Natural killer cell treated with Interleukin-12 subunit alpha and Interleukin-12 subunit beta and Interleukin-15 and Interleukin-18, amount 100 ng/mL, for 72 hours (primary cell): ENCODE results near the gene ZNF821. TPM values are rescaled to one million over a fixed set of nuclear protein-coding genes. Genes with fewer than 3 reads are reported as not detected.
A peak's percentile ranks its signal among the peaks of the same experiment; 100 is the strongest.
"Not testable (repeated sequence)": the region's sequence is repeated elsewhere in the genome, so short reads cannot be mapped to it uniquely, and the experiment has no call there.

Experiments used
- ATAC-seq, 2 donors: fragments of 150-1000 bp; cut with Tn5 transposase in 1 of 2; sonication (Bioruptor Pico), chemical (Tn5 transposase) in 1 of 2; 2 replicates each; pipeline ENCODE4 v1.10.0; 2021
- DNase-seq: peaks from one replicate; pipeline ENCODE4 v3.0.0; 2022; ENCODE audit warnings: low spot score
- H3K27ac Mint-ChIP-seq, 2 donors: 1 replicate in 1 of 2; 2 replicates in 1 of 2; pipeline ENCODE4 v1.8.0; 2022; ENCODE audit warnings: mixed read lengths in 2 of 2, mild to moderate bottlenecking in 1 of 2, moderate library complexity in 1 of 2
- H3K27me3 Mint-ChIP-seq, 2 donors: 1 replicate in 1 of 2; 2 replicates in 1 of 2; pipeline ENCODE4 v1.8.0; 2022; ENCODE audit warnings: mixed read lengths in 2 of 2
- H3K36me3 Mint-ChIP-seq: one replicate; pipeline ENCODE4 v1.8.0; 2022; ENCODE audit warnings: mixed read lengths
- H3K4me1 Mint-ChIP-seq, 2 donors: 1 replicate in 1 of 2; 2 replicates in 1 of 2; pipeline ENCODE4 v1.8.0; 2022; ENCODE audit warnings: low read depth in 2 of 2, mixed read lengths in 2 of 2, mild to moderate bottlenecking in 1 of 2
- H3K4me3 Mint-ChIP-seq: one replicate; pipeline ENCODE4 v1.8.0; 2022; ENCODE audit warnings: mixed read lengths
- H3K9me3 Mint-ChIP-seq: 2 replicates; pipeline ENCODE4 v1.8.0; 2022; ENCODE audit warnings: mixed read lengths
- total RNA-seq, 2 donors: library from RNA; stranded (reverse); gene quantifications; one replicate each; pipeline ENCODE4 v1.2.3, GENCODE V29; 2022

The ZNF821 gene
- total RNA-seq, 2 donors from 2014 or later = 2.8 to 5.8 TPM

DNA sequence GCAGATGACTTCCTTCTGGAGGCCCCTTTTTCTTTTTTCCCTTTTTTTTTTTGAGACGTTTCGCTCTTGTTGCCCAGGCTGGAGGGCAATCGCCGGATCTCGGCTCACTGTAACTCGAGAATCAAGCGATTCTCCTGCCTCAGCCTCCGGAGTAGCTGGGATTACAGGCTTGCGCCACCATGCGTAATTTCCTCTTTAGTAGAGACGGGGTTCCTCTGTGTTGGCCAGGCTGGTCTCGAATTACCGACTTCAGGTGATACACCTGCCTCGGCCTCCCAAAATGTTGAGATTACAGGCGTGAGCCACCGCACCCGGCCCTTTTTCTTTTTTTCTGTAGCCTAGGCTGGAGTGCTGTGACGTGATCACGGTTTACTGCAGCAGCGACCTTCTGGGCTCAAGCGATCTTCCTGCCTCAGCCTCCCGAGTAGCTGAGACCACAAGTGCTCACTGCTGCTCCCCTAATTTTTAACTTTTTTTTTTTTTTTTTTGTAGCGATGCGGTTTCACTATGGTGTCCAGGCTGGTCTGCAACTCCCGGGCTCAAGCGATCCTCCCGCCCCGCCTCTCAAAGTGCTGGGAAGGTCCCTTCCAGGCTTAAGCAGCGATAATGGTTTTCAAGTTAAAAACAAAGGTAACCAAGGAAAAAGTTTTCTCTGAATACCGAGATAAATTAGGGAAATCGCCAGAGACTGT, 10.4 kb upstream of the ZNF821 start:
- no peaks in the 10 kb centered on the region for H3K36me3 Mint-ChIP-seq
- ATAC-seq (no peak), DNase-seq (no peak)
- peak overlapping the region; percentile 92 for H3K4me3 Mint-ChIP-seq
- H3K27me3 Mint-ChIP-seq = no peaks in the 10 kb centered on the region
- H3K27ac Mint-ChIP-seq = peak overlapping the region; percentile 78 to 94
- no peaks in the 10 kb centered on the region for H3K9me3 Mint-ChIP-seq
- H3K4me1 Mint-ChIP-seq = peaks cover 11% of the 10 kb centered on the region in 2 donors

DNA sequence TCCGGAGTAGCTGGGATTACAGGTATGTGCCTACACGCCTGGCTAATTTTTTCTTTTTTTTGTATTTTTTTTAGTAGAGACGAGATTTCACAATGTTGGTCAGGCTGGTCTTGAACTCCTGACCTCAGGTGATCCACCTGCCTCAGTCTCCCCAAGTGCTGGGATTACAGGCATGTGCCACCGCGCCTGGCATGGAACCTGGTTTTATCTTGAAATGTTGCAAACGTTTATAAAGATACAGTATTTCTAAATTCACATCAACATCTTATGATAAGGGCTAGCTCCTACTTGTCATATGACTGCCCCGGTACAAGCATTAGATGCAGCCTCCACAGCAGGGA, 9.9 kb upstream of the ZNF821 start:
- H3K27me3 Mint-ChIP-seq = no peaks in the 10 kb centered on the region
- DNase-seq = no peak
- ATAC-seq = no peak

DNA sequence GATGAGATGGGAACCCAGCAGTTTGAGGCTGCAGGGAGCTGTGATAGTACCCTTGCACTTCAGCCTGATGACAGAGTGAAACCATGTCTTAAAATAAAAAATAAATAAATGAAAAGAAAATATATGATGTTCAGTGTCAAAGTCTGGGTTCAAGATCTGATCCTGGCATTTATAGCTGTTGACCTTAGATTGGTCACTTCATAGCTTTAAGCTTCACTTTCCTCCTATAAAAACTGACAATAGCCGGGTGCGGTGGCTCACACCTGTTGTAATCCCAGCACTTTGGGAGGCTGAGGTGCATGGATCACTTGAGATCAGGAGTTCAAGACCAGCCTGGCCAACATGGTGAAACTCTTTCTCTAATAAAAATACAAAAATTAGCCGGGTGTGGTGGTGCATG, 5.2 kb upstream of the ZNF821 start:
- Mint-ChIP-seq H3K27me3 (no peaks in the 10 kb centered on the region), H3K4me1 (peaks cover 14 to 16% of the 10 kb centered on the region in 2 donors), H3K36me3 (no peaks in the 10 kb centered on the region), H3K27ac (no peak overlapping the region), H3K4me3 (no peak overlapping the region), H3K9me3 (no peaks in the 10 kb centered on the region)
- ATAC-seq = no peak
- DNase-seq = no peak

More for the DNA sequence above, 9.9 kb upstream of the ZNF821 start:
- no peaks in the 10 kb centered on the region for H3K9me3 Mint-ChIP-seq
- H3K4me1 Mint-ChIP-seq = peaks cover 11% of the 10 kb centered on the region in 2 donors
- H3K4me3 Mint-ChIP-seq = peak overlapping the region; percentile 92
- H3K36me3 Mint-ChIP-seq = no peaks in the 10 kb centered on the region
- peak overlapping the region; percentile 78 to 94 for H3K27ac Mint-ChIP-seq

DNA sequence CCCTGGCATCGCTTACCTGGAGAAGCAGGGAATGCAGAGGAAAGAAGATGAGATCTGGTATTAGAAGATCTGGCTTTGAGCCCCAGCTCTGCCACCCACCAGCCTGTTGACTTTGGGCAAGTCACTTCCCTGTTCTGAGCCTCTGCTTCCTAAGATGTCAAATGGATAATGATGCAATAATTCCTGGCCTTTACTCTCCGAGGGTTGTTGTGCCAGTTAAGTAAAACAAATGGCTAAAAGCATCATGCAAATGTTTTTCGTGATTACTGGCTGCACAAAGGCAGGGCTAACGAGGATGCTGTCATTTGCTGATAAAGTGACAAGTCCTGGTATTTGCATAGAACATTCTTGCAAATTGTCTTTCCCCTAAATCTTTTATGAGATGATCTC, 1.3 kb upstream of the ZNF821 start:
- no peaks in the 10 kb centered on the region for H3K36me3 Mint-ChIP-seq
- peak overlapping the region; percentile 73 to 89 for H3K27ac Mint-ChIP-seq
- ATAC-seq = no peak
- no peak for DNase-seq
- H3K4me3 Mint-ChIP-seq = peak overlapping the region; percentile 91
- H3K9me3 Mint-ChIP-seq = no peaks in the 10 kb centered on the region
- no peaks in the 10 kb centered on the region for H3K27me3 Mint-ChIP-seq
- peaks cover 29 to 38% of the 10 kb centered on the region in 2 donors for H3K4me1 Mint-ChIP-seq

DNA sequence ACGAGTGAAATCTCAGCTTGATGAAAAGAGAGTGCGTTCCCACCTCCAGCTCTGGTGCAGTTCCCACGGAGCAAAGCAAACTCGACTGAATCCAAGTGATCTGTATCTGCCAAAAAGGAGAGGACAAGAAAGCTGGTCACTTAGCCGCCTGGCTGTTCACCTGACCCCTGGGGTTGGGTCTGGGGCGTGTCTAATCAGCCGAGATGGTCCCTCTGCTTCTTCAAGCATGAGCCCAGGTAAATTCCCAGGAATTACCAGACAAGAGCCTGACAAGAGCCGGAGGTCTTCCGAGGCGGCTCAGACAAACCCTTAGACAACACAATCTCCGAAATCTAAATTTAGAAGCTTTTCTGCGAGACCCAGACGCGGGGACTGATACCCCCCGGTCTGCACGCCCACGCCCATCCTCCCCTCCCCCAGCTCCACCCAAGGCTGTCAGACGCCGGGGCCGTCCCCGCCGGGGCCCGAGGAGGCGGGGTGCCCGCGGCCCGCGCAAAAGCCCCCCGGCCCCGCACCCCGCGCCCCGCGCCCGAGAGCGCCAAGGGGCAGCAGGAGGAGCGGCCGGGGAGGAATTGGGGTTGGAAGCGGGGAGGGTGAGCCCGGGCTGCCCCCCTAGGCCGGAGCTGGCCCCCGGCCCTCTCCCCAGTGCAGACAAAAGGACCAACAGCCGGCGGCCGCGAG, 674 bp downstream of the ZNF821 start:
- peak; percentile 72 for DNase-seq
- Mint-ChIP-seq H3K36me3 (no peaks in the 10 kb centered on the region), H3K4me1 (peaks cover 32 to 48% of the 10 kb centered on the region in 2 donors), H3K4me3 (peak overlapping the region; percentile 80), H3K9me3 (no peaks in the 10 kb centered on the region), H3K27ac (peak overlapping the region; percentile 9 to 79), H3K27me3 (no peaks in the 10 kb centered on the region)
- ATAC-seq = peak; percentile 57 to 70

DNA sequence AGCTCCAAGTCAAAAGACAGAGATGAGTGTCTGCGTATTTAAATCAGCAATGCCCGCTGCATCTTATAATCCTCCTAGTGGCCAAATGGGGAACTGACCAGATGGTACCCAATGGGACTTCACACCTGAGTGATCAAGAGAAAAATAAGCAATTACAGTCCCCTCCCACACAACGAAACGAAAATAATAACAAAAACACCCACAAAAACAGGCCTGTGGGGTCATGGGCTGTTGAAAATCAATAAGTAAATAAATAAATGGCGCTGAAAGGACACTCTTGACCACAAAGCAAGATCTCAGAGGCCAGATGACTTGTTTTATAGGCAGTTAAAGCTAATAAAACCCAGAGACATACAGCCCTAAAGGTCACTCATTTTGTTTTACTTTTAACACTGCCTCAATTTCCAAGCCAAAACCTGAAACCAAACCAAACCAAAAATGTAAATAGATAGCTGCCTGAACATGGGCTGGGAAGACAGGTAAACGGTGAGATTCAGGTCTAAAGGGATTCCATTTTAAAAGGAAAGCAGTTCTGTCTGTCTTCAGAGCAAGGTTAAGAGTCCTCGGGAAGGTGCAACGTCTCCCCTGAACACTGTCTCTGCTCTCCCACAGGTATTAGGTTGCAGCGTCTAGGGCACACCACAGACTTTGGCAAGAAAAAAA, 1.3 kb downstream of the ZNF821 start:
- peak; percentile 43 to 64 for ATAC-seq
- peak; percentile 82 for DNase-seq
- Mint-ChIP-seq H3K27ac (peak overlapping the region; percentile 9 to 79), H3K36me3 (no peaks in the 10 kb centered on the region), H3K9me3 (no peaks in the 10 kb centered on the region), H3K27me3 (no peaks in the 10 kb centered on the region), H3K4me3 (peak overlapping the region; percentile 80), H3K4me1 (peaks cover 32 to 48% of the 10 kb centered on the region in 2 donors)

DNA sequence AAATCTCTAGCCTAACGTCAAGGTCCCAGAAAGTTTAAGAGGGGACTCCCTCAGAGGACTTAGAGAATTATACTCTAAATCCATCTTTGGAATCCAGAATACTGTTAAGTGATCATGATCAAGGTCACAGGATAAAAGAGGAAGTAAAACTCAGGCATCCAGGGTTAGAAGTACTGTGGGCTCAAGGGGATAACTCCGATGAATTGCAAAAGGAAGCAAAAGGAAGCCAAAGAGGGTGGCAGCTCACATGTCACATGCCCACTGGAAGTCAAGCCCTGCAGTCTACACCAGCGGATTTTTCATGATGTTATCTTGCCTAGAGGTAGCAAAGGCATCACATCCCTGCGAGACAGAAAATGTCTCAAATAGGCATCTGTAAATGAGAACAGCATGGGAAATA, 3.8 kb downstream of the ZNF821 start:
- ATAC-seq (no peak), DNase-seq (no peak)
- Mint-ChIP-seq H3K27ac (peak overlapping the region in 1 of 2 donors; percentile 21), H3K4me1 (peaks cover 27 to 43% of the 10 kb centered on the region in 2 donors), H3K36me3 (peaks cover 4% of the 10 kb centered on the region), H3K27me3 (no peaks in the 10 kb centered on the region), H3K4me3 (no peak overlapping the region), H3K9me3 (no peaks in the 10 kb centered on the region)

DNA sequence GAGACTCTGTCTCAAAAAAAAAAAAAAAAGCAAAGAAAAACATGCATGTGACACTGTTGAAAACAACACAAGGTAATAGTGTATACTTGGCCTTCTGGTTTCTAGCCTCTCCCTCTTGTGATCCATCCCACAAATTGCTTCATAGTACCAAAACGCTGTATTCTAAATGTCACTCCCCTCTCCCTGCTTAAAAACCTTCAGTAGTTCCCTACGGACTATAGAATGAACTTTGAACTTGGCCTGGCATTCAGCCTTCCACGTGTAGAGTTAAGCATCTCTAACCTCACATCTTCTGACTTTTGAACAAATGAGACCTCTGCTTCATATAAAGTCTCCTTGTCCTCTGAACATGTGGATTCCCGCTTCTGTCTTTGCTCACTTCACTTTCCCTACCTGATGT, 5.1 kb downstream of the ZNF821 start:
- DNase-seq (no peak), ATAC-seq (no peak)
- no peaks in the 10 kb centered on the region for H3K9me3 Mint-ChIP-seq
- H3K27ac Mint-ChIP-seq = no peak overlapping the region
- H3K4me3 Mint-ChIP-seq = no peak overlapping the region
- H3K4me1 Mint-ChIP-seq = peaks cover 21 to 34% of the 10 kb centered on the region in 2 donors
- H3K27me3 Mint-ChIP-seq = no peaks in the 10 kb centered on the region
- peaks cover 4% of the 10 kb centered on the region for H3K36me3 Mint-ChIP-seq

DNA sequence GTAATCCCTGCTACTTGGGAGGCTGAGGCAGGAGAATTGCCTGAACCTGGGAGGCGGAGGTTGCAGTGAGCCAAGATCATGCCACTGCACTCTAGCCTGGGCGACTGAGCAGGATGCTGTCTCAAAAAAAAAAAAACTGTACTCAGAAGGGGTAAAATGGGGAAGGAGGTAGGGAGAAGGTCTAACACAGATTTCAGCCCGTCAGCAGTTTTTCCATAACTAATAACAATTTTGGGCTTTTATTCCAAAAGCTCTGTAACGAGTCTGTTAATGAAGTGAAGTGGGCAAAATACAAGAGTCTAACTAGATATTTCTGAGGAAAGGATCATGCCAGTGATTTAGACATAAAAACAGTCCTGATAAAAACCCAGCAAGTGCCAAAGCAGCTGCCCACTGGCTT, 10.8 kb downstream of the ZNF821 start:
- Mint-ChIP-seq H3K4me3 (no peak overlapping the region), H3K4me1 (no peaks in the 10 kb centered on the region), H3K36me3 (peaks cover 4% of the 10 kb centered on the region), H3K27ac (no peak overlapping the region), H3K9me3 (no peaks in the 10 kb centered on the region), H3K27me3 (no peaks in the 10 kb centered on the region)
- no peak for ATAC-seq
- DNase-seq = no peak

DNA sequence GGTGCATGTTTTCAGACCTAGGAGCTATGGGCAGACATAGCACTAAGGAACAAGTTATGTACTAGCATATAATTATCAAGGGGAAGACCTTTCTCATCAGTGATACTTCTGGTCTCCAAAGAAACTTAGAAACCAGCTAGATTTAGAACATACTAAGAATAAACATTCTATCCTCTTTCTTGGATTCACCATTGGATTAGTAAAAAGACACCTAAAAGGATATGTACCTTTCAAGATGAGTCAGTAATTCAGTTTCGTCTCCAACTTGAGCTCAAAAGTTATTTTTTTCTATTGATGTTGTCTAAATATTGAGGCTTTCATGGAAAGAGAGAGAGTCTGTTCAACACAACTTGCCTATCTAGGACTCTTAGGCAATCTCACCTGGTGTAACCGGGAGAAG, 13.2 kb downstream of the ZNF821 start:
- Mint-ChIP-seq H3K27me3 (no peaks in the 10 kb centered on the region), H3K4me1 (peaks cover 0 to under 1% of the 10 kb centered on the region in 2 donors), H3K27ac (no peak overlapping the region), H3K9me3 (no peaks in the 10 kb centered on the region), H3K36me3 (no peaks in the 10 kb centered on the region), H3K4me3 (no peak overlapping the region)
- DNase-seq = no peak
- no peak for ATAC-seq

DNA sequence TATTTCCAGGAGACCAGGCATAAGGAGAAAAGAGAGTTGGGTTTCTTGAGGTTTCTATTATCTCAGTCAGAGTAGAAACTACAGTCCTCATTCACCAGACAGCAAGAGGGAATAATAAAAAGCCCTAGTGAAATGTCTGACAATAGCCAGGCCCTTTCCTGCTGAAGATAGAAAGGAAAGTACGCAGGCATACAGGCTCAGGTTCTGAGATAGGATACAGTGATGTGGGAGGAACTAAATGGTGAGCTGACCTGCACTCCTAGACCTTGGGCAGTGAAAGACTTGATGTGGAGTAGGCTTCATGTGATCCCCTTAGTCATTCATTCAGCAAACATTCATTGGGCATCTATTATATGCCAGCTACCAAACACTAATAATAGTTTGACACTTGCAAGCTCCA, 14.9 kb downstream of the ZNF821 start:
- Mint-ChIP-seq H3K27me3 (no peaks in the 10 kb centered on the region), H3K4me1 (peaks cover 3 to 13% of the 10 kb centered on the region in 2 donors), H3K27ac (no peak overlapping the region), H3K36me3 (no peaks in the 10 kb centered on the region), H3K9me3 (no peaks in the 10 kb centered on the region), H3K4me3 (no peak overlapping the region)
- ATAC-seq = no peak
- DNase-seq = no peak

DNA sequence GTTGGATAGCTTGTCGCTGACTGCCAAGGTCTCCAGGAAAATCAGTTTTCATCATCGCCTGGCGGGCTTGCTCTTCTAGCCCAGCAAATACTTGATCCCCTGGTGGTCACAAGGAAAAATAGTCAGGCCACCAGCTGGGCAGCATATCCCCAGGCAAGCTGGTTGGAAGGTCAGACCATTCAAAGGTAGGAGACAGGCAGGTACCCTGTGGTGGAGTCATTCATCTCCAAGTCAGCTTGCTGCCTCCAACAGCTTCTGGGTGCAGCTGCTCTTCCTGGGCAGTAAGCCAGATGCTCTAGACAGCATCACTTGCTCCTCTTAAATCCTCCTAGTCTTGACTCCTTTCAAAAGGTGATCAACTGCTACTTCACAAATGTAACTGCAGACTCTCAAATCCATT, 16.0 kb downstream of the ZNF821 start:
- H3K27ac Mint-ChIP-seq = no peak overlapping the region

DNA sequence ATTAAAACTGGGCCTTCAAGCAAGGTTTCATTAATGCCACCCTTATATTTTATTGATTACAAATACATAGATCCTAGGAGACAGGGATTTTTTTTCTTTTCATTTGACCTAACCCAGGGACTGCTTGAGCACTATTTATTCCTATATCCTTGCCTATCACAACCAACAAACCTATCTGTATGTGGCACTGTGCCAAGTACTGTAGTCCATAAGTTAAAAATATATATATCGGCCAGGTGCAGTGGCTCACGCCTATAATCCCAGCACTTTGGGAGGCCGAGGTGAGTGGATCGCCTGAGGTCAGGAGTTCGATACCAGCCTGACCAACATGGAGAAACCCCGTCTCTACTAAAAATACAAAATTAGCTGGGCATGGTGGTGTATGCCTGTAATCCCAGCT, 16.8 kb downstream of the ZNF821 start:
- peaks cover 3 to 13% of the 10 kb centered on the region in 2 donors for H3K4me1 Mint-ChIP-seq
- H3K4me3 Mint-ChIP-seq, DNase-seq, H3K36me3 Mint-ChIP-seq, H3K27me3 Mint-ChIP-seq, ATAC-seq, H3K9me3 Mint-ChIP-seq, H3K27ac Mint-ChIP-seq: not testable (repeated sequence)

More for the DNA sequence above, 16.0 kb downstream of the ZNF821 start:
- no peaks in the 10 kb centered on the region for H3K27me3 Mint-ChIP-seq
- no peak overlapping the region for H3K4me3 Mint-ChIP-seq
- H3K4me1 Mint-ChIP-seq = peaks cover 3 to 13% of the 10 kb centered on the region in 2 donors
- H3K9me3 Mint-ChIP-seq = no peaks in the 10 kb centered on the region
- no peak for DNase-seq
- no peaks in the 10 kb centered on the region for H3K36me3 Mint-ChIP-seq
- ATAC-seq = no peak
